Anterior cingulate cortex (tissue), 58 donors: ENCODE results near the gene CCDC12.

Experiments
- DNase-seq, 58 donors: peaks; one replicate each; lab custom pipeline; 2025; lab: John Stamatoyannopoulos, UW

Gene CCDC12

DNA sequence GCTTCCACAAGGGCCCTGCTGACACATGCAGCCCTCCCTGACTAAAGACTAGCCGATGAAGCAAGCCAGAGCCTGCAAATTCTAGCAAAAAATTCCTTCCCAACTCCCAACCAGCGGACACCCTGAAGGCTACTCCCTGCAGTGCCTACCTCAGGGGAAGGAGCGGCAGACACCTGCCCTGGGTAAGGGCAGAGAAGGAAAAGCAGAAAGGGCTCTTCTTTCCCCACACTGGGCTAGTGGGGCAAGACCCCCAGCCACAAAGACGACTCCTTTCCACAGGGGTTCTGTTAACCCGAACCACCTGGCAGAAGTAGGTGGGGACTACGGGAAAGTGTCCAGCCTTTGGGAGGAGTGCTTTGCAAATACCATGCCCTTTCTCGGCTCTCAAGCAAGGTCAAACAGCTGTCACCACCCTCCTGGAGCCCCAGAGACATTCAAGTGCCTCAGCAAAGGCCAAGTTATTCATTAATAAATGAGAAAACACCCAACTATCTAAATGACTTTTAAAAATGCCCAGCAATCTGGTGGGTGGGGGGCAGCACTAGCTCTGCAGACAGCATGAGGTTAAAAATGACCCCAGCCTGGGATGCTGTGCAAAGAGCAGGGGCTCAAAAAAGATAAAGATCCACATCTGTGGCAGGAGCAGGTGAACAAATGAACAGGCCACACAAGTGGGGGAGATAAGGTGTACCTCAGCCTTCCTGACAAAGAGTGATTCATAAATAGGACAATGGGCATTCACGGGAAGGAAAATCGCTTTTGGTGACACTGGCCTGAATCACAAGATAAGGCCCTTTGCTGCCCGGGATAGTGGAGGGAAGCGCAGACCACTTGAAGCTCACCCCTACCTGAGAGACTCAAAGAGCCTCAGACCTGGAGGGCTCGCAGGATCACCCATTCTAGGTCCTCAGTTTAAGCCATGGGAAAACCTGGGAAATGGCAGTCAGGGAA lies 33.0 kb downstream of the CCDC12 start:
- no peak for DNase-seq

DNA sequence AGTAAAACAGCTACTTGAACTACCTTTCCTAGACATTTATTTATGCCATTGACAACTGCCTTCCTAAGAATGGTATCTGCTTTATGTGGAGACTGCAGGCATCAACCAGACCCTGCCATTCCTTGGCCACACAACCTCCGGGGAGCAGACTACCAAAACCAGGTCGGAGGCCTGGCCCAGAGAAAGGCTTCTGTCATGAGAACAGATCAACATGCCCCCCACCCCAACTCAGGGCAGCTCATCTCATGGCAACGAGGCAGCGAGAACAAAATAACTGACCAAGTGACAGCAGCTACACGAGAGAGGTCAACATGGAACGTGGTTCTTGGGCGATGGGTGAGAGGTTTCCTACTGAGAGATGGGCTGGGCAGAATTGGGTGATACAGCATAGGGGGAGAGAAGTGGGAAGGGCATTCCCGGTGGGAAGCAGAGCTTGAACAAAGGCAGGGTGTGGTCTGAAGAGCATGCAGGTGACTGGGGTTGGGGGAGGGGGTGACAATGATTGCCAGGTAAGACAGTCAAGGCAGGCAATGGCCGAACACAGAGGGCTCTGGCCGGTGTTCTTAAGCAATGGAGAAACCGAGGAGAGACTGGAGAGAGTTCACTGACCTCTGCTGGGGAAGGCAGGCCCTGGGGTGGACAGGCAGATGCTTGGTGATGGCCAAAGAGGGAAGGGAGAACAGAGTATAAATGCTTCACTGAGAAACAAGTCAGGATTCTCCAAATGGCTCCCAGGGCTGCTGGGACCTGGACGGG lies 33.9 kb downstream of the CCDC12 start:
- DNase-seq: no peak

DNA sequence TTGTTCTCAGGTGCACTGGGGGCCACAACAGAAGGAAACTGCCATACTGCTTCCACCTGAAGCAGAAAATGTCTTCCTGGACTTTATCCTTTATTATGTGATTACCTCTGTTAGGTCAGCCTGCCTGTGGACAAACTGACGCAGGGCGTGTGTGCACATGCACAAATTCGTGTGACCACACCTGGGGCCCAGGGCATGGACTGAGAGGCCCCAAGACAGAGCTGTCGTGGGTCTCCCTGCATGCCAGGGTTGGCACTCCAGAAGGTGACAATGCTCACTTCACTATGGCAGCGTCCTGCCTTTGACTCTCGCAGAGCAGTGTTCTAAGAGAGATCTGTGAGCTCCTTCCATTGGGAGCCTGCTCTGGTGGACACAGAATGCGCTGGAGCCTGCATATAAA lies 34.5 kb downstream of the CCDC12 start:
- no peak for DNase-seq

DNA sequence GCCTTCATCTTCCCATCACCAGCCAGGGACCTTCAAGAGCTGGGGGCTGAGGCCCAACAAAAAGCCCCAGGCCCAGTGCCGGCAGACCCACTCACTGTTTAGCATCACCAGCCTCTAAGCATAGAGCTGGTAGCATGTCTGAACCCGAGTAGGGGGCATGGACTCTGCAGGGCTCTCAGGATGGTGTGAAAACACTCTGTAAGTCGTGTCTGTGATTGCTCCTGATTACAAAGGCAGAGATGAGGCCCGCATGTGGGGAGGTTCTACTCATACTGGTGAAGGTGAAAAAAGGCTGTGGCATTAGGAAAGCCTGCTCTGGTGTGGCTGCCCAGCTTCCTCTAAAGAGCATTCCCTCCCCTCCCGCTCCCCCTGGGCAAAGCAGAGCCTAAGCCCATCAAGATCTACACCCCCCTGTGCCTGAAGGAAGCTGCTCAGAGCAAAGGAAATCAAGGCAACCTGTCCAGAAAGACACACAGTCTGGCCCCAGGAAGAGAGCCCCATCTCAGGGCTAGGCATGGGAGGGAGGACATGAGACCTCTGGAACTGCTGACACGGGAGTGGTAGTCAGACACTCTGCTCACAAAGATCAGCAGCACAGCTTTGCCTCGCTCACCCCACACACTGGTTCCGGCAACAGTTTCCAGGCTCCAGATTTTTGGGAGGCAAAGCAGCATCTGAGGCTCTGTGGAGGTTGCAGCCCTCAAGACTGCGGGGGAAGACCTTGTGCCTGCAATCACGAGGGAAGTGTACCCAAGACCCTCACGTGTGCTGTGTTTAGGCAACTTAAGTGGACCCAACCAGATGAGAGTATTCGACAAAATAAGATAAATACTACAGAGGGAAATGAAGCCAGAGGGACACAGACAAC lies 36.7 kb downstream of the CCDC12 start:
- no peak for DNase-seq

DNA sequence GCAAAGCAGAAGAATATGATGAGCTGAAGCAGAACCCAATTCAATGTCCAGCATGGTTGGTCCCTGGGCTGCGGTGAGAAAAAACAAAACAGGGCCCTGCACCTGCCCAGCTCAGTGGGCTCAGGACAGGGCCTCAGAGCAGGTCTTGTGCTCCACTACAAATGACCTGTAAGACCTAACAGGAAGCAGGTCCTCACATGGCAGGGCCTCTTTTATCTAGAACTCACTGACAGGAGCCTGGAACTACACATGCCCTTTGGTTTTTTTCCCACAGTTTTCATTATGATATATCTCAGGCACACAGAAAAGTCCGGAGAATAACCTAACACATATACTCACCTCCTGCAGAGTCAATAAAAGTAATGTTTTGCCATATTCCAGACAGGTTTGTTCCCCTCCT lies 38.4 kb downstream of the CCDC12 start:
- DNase-seq: no peak

DNA sequence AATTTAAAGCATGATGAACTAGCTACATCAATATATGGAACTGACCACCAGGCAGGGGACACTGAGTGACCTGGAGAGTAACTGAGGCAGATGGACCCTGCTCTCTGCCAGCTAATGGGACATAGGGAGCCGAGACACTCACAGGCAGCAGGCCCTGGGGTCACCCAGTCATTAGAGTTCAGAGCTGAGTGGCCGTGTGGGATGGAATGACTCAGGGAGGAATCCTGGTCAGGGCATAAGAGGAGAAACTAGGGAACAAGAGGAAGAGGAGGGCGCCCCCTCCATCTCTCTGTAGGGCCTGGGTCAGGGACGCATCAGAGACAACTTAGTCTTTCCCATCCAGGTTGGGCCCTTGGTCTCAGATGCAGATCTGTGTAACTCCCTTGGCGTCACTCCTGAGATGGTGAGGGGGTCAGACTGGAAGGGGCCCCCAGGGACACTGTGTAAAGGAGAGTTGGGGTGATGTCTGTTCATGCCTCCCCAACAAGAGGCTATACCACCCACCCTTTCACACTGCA lies 39.8 kb downstream of the CCDC12 start:
- no peak for DNase-seq

DNA sequence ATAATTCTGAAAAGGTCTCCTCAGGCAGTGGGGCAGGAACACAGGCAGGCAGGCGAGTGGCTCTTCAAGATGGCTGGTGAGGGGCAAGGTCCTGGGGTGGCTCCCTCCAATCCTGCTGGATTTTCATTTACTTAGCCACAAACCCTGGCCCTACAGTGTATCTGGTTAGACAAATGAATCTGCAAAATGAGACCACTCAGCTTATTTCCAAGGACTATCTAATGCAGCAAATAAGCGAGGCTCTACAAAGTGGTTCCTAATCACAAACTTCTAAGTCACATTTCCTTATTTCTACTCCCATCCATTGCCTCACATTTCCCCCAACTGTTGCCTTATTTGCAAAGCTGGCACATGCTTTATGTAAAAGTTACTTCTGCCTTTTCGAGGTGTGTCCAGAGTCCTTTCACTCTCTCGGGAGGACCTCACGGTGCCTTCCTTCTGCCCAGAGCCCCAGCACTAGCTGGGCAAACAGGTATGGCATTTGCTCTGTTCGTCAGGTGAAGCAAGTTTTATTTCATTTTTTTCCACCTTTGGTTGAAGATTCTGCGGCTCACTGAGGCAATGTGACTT lies 40.5 kb downstream of the CCDC12 start:
- no peak for DNase-seq

DNA sequence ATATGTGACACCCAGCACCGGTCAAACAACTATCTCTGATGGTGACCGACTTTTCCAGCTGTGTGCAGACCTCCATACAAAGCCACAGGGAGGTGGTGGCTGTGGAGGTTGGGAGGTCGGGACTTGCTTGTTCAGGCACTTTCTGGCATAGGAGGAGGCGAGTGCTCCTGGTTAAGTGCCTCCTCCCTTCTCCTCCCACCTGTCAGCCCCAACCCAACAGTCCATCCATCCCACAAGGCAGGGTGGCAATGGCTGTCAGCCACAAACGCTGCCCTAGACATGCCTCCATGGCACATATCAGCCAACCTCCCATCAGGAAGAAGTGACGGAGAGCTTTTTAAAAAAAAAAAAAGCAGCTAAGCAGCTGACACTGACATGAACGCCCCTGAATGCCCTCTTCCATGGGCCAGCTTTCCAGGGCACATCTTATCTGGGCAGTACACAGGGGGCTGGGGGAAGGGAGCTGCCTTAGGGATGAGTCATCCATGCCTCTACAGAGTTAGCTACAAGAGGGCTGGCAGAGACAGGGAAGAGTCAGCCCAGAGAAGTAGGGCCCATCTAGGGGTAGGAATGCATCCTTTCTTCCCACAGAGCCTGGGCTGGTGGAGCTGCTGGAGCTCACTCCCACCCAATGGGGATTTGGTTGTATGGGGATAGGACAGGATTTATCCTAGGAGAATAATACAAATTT lies 41.2 kb downstream of the CCDC12 start:
- DNase-seq: peak in 8 of 58 donors; percentile 19 to 73 (median 40)

DNA sequence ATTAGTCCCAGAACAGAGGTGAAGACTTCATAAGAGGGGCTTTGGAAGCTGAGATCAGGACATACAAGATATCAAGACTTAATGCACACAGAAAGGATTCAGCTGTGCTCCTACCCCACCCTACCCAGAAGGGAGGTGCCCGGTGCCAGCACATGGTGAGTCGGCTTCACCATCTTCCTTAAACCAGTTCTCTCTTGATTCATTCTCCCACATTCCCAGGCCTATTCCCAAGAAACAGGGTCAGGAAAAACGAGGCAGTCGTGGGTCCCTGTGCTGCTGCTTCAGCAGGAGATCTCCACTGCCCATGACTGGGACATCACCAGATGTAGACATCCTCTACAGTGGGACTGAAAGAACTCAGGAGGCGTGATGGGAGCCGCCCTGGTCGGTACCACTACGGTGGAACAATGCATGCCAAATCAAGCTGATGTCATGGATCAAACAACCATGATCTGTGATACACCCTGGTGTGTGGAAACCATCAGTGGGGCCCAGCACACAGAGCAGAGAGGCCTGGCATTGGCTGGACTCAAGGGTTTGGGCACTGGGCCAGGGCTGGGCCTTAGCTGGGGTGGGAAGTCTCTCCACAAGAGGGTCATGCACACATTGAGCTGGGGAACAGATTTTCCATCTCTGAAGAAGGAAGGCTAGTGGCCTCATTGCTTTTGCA lies 41.9 kb downstream of the CCDC12 start:
- peak in 1 of 58 donors; percentile 54 for DNase-seq

DNA sequence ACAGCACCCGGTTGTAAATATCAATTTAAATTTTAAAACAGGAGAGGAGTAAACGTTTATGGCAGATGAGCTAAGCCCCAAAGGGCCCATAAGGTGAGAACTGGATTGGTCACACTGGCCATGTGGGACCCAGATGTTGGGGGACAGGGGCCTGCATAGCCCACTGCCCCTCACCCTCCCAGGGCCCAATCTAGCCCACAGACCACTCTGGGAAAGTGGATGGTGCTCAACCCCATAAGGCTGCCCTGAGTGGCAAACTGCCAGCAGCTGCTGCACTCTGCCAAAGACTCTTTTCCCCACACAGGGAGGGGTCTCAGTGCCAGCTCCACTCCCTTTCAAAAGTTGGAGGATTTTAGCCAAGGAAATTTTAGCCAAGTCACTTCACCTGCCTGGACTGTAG lies 42.5 kb downstream of the CCDC12 start:
- DNase-seq: peak in 5 of 58 donors; percentile 12 to 37 (median 20)

DNA sequence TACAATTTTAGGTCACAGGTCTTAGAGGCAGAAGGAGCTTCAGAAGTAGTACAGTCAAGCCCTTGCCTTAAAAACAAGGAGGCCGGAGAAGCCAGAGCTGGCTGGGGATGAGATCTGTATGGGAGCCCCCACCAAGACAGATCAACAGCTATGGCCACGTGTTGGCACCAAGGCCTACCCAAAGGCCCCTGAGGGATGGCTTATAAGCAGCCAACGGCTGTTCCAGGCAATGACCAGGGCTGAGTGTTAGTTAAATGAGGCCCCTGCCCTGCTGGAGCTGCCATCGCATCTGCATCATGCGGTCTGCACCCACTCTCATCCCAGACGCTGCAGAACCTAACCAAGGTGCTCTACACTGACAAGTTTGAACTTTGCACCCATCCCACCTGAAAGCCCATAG lies 43.3 kb downstream of the CCDC12 start:
- no peak for DNase-seq

DNA sequence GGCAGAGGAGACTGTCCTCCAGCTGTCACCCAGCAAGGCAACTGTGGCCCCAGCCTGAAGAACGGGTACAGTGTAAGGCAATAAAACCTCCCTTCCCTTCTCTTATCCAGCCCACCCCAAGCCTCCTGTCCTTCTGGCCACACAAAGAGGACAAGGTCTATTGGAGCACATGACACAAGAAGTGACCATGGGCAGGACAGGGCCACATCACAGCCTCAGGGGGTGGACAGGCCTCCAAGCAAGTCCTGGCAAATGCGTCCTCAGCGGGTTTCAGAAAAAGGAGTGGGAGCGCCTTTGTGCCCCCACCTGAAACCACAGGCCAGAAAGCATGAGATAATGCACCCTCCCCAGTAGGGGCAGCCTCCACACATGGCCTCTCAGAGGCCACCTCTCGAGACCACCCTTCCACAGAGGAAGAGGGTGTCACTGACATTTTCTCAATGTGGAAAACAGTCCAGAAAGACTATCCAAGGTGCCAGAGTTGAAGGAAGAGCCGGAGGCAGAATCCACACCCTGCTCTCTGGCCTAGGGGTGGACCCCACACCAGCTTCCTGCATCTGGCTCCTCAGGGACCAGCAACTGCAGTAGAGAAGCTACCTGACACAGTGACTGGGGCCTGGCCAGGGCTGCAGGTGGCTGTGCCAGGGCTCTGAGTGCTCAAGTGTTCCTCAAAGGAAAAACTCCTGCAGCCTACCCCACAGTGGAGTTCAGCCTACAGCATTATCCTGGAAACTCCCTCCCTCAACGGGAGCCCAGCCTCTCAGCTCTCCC lies 43.9 kb downstream of the CCDC12 start:
- no peak for DNase-seq

DNA sequence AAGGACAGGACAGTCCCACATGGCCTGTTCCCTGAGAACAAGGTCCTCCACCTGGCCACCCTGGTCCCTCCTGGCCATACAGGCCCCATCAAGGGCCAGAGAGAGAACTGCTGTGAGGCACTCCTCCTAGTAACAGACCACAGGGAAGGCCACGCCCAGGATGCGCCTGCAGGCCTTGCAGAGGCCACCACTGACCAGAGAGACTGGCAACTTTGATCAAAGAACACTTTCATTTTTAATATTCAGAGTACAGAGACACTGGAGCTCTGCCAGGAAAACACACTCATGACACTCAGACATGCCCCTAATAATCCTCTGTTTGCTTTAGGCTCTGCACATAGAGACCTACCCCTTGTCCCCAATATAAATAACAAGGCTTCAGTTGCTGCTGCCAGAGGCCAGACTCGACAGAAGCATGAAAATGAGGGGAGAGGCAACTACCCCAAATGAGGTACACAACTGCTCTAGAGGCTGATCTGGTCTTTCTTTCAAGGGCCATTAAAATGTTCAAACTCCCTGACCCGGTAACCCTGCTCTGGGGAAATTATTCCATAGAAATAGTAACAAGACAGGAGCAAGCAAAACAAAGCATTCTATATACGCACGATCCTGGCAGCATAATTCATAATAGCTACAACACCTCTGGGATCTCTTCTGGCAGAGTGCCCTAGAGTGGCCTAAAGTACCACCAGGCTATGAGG lies 44.8 kb downstream of the CCDC12 start:
- DNase-seq: peak in 1 of 58 donors; percentile 42

DNA sequence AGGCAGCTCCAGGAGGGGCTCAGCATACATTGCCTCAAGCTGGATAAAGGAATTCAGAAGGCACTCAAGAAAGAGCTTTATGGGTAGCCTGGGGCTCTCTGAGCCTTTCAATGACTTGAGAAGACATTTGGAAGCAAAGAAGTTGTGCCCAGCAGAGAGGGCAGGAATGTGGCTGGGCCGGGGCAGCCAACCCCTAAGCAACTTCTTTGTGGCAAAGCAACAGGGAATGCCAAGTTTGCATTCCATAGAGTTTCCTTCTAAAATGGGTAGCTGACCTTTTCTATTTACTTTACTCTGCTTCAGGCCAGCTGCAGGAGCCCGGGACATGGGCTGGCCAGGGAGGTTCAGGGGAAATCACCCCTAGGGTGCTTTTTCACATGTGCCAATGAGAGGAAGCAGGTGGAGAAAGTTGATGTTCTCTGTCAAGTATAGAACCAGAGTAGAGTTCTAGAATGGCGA lies 45.6 kb downstream of the CCDC12 start:
- DNase-seq: no peak

DNA sequence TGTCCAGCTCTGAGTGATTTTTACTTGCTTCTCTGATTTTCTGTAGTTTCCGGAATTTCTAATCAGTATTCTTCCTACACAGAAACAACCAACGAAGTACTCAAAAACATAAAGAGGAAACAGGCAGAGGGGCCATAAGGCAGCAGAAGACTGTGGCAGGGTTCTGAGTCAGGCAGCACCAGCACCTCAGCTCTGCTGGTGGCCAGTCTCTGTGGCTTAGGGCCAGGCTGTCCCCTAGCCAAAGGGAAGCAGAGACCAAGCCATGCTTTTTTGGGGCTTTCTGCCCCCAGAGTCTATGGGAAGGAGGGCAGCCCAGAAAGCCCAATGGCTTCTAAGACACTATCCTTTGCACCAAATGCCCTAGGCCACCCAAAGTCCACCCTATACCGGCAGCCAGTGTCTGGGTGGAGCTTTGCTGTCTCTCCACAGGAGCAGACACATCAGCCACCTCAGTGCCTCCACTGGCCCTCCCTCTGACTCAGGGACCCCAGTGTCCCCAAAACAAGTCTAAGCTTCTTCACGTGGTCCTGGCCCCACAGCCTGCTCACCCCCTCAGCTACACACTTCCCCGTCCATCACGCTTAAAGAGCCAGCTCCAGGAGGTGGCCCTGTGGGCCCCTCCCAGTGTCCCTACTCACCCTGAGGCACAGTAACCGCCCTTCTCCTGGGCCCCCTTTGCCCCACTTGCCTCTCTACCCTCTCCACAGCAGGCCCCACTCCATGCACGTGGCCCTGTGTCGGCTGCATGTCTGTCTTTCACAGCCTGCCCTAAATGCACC lies 46.2 kb downstream of the CCDC12 start:
- DNase-seq: no peak

DNA sequence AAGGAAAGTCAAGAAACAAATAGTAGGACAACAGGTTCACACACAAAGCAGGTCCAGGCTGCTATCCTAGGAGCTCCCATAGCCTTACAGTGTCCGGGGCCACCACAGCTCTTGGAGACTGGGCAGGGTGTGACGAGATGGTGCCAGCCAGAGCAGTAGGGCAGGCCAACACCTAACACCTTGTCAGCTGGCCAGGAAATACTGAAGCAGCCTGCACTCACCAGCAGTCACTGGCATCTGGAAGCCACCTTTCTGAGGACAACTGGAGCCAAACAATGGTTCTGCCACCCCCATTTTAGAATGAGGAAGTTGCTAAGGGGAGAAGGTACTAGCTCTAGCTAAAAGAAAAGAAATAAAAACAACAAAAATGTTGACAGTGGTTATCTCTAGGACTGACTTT lies 47.2 kb downstream of the CCDC12 start:
- no peak for DNase-seq

DNA sequence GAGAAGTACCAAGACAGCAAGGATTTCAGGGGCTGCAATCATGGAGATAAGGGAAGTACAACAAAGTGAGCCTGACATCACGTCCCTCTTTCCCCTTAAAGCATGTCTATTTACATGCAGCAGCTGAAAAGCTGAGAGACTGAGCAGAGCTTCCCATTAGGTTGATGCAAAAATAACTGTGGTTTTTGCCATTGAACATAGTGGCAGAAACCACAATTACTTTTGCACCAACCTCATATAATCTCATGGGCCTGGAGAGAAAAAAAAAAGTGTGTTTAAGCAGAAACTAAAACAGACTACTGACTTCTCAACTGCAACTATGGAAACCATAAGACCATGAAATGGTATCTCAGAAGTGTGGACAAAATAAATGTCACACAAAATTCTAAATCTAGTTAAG lies 48.3 kb downstream of the CCDC12 start:
- no peak for DNase-seq
